Measurements from ENCODE around the gene MYO1E.

Gene MYO1E

DNA sequence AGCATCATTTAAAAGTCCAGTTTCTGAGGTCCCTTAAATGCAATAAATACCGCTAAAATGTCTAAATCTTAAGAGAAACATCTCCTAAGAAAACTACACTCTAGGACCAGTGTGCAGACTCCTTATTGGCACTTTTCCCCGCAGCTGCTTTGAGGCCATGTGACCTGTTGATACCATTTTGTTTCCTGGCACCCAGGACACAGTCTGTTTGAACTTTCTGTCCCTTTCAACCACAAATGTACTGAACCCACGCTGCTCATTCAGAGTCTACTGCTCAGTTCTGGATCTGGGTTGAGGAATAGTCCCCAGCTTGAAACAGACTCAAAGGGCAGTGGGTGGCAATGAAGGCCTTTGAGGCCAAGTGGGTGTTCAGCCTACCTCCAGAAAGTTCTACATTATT, 148.9 kb downstream of the MYO1E start:
- no peaks in the 10 kb centered on the region for H3K4me1 ChIP-seq (ENCODE audit: control insufficient read depth, insufficient read depth, low read length, poor library complexity, severe bottlenecking)
- no peak for DNase-seq
- H3K36me3 ChIP-seq (ENCODE audit: control insufficient read depth, insufficient read depth, low read length) = no peaks in the 10 kb centered on the region
- no peaks in the 10 kb centered on the region for H3K9me3 ChIP-seq (ENCODE audit: control insufficient read depth, low read length)
- no peaks in the 10 kb centered on the region for H3K27me3 ChIP-seq (replicated peaks; ENCODE audit: control insufficient read depth, insufficient read depth, low read length, poor library complexity, severe bottlenecking)
- no peak overlapping the region for H3K4me3 ChIP-seq (ENCODE audit: insufficient read depth, low read depth, low read length, poor library complexity, severe bottlenecking)
- H3K27ac ChIP-seq (ENCODE audit: insufficient read depth, low read length, poor library complexity, severe bottlenecking) = no peak overlapping the region

DNA sequence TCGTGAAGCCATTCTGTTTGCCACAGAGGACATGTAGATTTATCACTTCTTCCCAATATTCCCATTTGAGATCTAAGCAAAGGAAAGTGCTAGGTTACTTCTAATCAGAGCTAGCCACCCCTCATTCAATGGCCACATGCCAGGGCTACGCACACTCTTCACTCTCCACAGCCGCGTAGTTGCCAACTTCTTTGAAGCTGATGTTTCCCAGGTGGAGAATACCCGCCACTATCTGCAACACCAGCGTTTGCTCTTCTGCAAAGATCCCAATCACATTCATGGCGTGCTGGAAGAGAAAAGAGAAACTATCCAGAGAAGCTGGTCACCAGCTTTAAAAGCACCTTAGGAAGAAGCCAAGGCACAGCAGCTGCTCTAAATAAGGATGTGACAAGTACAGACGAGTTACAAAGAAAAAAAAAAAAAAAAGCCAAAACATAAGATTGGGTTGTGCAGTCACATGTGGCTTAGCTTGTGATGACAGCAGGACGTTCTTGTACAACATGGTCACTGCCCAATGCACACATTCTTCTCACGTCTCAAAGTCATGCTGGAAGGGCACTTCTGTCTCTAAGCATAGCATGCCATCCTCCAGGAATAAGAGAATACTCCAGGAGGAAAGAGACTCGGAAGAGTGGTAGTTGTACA, 149.6 kb downstream of the MYO1E start:
- no peak for DNase-seq
- no peaks in the 10 kb centered on the region for H3K9me3 ChIP-seq (ENCODE audit: control insufficient read depth, low read length)
- no peaks in the 10 kb centered on the region for H3K27me3 ChIP-seq (replicated peaks; ENCODE audit: control insufficient read depth, insufficient read depth, low read length, poor library complexity, severe bottlenecking)
- H3K4me1 ChIP-seq (ENCODE audit: control insufficient read depth, insufficient read depth, low read length, poor library complexity, severe bottlenecking) = no peaks in the 10 kb centered on the region
- H3K36me3 ChIP-seq (ENCODE audit: control insufficient read depth, insufficient read depth, low read length) = no peaks in the 10 kb centered on the region
- H3K4me3 ChIP-seq (ENCODE audit: insufficient read depth, low read depth, low read length, poor library complexity, severe bottlenecking) = no peak overlapping the region
- no peak overlapping the region for H3K27ac ChIP-seq (ENCODE audit: insufficient read depth, low read length, poor library complexity, severe bottlenecking)

DNA sequence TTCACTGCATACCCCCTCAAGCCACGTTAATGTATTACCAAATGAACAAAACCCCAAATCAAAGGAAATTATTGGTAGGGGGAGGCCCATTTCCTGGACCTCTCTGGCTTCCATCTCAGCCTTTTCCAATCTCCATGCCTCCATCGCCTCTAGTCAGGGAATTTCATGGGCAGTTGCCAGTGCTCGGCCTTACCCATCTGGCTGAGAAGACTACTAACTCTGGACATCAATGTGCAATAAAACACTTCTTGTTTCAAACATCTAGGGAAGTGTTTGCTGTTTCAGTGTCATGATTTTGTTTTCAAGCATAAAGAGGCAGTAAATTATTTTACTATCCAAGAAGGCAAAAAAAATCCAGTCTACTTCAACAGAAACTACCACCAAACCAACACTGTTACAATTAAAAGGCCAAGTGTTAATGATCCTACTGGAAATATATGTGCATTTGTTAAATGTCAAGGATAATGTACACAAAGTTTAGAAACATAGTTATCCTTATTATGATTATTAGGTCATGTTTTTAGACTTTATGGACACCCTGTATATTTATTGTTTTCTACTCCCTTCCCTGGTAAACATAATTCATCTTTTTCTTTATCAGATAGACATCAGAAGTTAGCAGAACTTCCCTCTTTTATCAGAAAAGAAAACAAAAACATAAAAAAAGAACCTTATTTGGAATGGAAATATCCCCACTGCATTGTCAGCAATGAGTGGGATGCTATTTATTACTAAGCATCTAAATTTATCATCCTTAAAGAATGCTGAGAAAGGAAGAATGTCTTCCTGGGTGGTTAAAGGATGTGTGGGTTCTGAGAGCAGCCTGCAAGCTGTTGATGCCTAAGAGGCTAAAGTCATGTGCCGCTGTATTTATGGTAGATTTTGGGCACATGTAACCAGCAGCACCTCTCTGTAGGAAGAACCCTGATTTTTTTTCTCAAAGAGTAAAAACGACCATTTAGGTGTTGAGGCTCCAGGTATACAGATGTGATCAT, 150.9 kb downstream of the MYO1E start:
- Histone ChIP-seq H3K4me3 (ENCODE audit: insufficient read depth, low read depth, low read length, poor library complexity, severe bottlenecking) (no peak overlapping the region), H3K36me3 (ENCODE audit: control insufficient read depth, insufficient read depth, low read length) (no peaks in the 10 kb centered on the region), H3K27ac (ENCODE audit: insufficient read depth, low read length, poor library complexity, severe bottlenecking) (no peak overlapping the region), H3K27me3 (replicated peaks; ENCODE audit: control insufficient read depth, insufficient read depth, low read length, poor library complexity, severe bottlenecking) (no peaks in the 10 kb centered on the region), H3K9me3 (ENCODE audit: control insufficient read depth, low read length) (no peaks in the 10 kb centered on the region), H3K4me1 (ENCODE audit: control insufficient read depth, insufficient read depth, low read length, poor library complexity, severe bottlenecking) (no peaks in the 10 kb centered on the region)
- DNase-seq = no peak

DNA sequence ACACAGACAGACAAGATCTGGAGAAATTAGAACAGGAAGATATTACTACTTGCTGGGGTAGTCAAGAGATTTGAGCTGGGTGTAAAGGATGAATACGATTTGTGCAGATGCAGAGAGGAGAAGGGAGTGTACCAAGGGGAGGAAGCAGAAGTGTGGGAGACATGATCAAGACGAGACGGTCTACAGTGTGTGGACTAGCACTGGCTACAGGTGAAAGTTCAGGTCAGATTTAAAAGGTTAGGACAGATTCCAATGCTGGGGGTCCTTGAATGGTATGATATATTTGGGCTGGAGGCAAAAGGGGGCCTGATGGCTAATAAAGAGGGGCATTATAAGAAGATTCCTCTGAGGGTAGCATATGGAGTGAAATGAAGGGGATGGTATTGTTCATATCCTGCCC, 154.0 kb downstream of the MYO1E start:
- no peak overlapping the region for H3K27ac ChIP-seq (ENCODE audit: insufficient read depth, low read length, poor library complexity, severe bottlenecking)

DNA sequence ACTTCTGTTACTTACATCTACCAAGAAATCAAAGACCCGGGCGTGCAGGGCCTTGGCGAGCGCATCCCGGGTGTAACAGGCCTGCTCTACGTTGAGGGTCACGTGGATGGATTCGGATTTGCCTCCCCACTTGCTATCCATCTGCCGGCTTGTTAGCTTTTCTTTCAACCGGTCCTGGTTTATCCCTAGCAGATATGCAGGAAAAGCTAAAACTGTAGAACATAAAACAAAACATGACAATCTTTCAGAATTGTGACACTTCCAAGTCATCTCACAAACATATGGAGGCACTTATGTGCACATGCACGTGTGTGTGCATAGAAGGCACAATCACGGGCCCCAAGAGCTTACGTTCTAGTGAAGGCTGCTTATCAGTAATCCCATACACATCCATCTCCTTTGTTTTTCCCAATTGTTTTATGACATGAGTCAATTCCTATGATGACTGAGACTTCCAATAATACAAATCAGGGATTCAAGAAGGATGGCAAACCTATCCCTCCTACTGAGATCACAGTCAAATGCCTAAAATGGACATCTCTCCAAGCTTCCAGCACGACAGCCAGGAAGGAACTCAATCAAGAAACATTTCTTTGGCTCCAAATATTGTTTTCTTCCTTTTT, 154.7 kb downstream of the MYO1E start:
- no peak overlapping the region for H3K4me3 ChIP-seq (ENCODE audit: insufficient read depth, low read depth, low read length, poor library complexity, severe bottlenecking)
- H3K27ac ChIP-seq (ENCODE audit: insufficient read depth, low read length, poor library complexity, severe bottlenecking) = no peak overlapping the region
- no peak for DNase-seq
- H3K27me3 ChIP-seq (replicated peaks; ENCODE audit: control insufficient read depth, insufficient read depth, low read length, poor library complexity, severe bottlenecking) = no peaks in the 10 kb centered on the region
- no peaks in the 10 kb centered on the region for H3K36me3 ChIP-seq (ENCODE audit: control insufficient read depth, insufficient read depth, low read length)
- H3K9me3 ChIP-seq (ENCODE audit: control insufficient read depth, low read length) = no peaks in the 10 kb centered on the region
- H3K4me1 ChIP-seq (ENCODE audit: control insufficient read depth, insufficient read depth, low read length, poor library complexity, severe bottlenecking) = no peaks in the 10 kb centered on the region

More for the DNA sequence above, 154.0 kb downstream of the MYO1E start:
- no peak overlapping the region for H3K4me3 ChIP-seq (ENCODE audit: insufficient read depth, low read depth, low read length, poor library complexity, severe bottlenecking)
- H3K36me3 ChIP-seq (ENCODE audit: control insufficient read depth, insufficient read depth, low read length) = no peaks in the 10 kb centered on the region
- no peaks in the 10 kb centered on the region for H3K9me3 ChIP-seq (ENCODE audit: control insufficient read depth, low read length)
- H3K27me3 ChIP-seq (replicated peaks; ENCODE audit: control insufficient read depth, insufficient read depth, low read length, poor library complexity, severe bottlenecking) = no peaks in the 10 kb centered on the region
- no peaks in the 10 kb centered on the region for H3K4me1 ChIP-seq (ENCODE audit: control insufficient read depth, insufficient read depth, low read length, poor library complexity, severe bottlenecking)
- no peak for DNase-seq

DNA sequence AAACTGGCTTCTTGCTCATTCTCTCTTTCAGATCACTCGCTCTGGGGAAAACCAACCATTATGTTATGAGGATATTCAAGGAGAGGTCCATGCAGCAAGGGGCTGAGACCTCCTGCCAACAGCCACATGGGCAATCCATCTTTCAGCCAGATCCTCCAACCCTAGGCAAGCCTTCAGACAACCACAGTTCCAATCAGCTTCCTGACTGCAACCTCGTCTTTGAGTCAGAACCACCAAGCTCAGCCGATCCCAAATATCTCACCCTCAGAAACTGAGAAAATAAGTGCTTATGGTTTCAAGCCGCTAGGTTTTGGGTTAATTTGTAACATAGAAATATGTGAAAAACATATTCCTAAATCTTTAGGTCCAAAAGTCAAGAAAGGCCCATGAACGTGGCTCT, 155.8 kb downstream of the MYO1E start:
- H3K27me3 ChIP-seq (replicated peaks; ENCODE audit: control insufficient read depth, insufficient read depth, low read length, poor library complexity, severe bottlenecking) = no peaks in the 10 kb centered on the region
- no peak overlapping the region for H3K4me3 ChIP-seq (ENCODE audit: insufficient read depth, low read depth, low read length, poor library complexity, severe bottlenecking)
- no peaks in the 10 kb centered on the region for H3K36me3 ChIP-seq (ENCODE audit: control insufficient read depth, insufficient read depth, low read length)
- H3K9me3 ChIP-seq (ENCODE audit: control insufficient read depth, low read length) = no peaks in the 10 kb centered on the region
- H3K4me1 ChIP-seq (ENCODE audit: control insufficient read depth, insufficient read depth, low read length, poor library complexity, severe bottlenecking) = no peaks in the 10 kb centered on the region
- DNase-seq = no peak
- no peak overlapping the region for H3K27ac ChIP-seq (ENCODE audit: insufficient read depth, low read length, poor library complexity, severe bottlenecking)

DNA sequence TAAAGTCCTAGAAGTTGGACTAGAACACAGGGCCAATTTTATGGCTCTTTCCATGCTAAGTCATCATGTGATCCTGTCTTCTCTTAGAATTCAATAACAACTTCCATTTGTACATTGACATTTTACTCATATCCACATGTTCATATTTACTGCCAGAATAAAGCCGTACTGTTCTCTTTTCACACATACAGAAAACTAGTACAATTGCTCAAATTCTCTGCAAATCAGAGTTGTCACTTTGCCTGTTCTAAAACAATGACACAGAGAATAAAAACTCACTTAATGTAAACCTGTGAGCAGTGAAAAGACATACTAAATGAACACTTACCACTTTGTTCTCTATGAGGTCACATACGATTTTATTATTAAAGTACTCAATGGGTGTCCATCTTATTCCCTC, 162.5 kb downstream of the MYO1E start:
- H3K9me3 ChIP-seq (ENCODE audit: control insufficient read depth, low read length) = no peaks in the 10 kb centered on the region
- H3K36me3 ChIP-seq (ENCODE audit: control insufficient read depth, insufficient read depth, low read length) = no peaks in the 10 kb centered on the region
- H3K4me1 ChIP-seq (ENCODE audit: control insufficient read depth, insufficient read depth, low read length, poor library complexity, severe bottlenecking) = no peaks in the 10 kb centered on the region
- H3K4me3 ChIP-seq (ENCODE audit: insufficient read depth, low read depth, low read length, poor library complexity, severe bottlenecking) = no peak overlapping the region
- H3K27me3 ChIP-seq (replicated peaks; ENCODE audit: control insufficient read depth, insufficient read depth, low read length, poor library complexity, severe bottlenecking) = no peaks in the 10 kb centered on the region
- DNase-seq = no peak
- H3K27ac ChIP-seq (ENCODE audit: insufficient read depth, low read length, poor library complexity, severe bottlenecking) = no peak overlapping the region

DNA sequence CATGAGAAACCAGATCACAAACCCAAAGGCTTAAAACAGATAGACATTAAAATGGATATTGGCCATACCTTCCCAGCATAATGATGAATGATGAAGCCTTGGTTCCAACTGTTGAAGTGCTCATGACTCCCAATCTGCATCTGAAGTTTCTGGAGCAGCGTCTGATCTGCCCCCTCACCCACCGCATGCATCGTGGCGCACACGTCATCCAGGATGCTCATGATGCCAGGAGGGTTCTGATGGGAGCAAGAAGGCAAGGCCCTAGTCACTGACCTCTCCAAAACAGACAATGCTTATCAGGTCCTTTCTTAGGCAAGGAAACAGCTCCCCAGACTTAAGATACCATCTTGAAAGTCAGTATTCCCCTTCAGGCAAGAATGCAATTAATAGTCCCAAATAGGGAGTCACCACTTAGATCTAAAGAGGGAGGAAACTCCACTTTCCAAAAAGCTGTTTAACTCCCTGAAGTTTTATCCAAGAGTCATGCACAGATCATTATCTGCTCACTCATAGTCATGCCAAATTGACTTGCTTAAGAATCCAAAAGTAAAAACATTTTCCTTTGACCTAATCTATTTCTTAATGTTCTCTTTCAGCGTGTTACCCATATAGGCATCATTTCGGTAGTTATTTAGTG, 163.9 kb downstream of the MYO1E start:
- no peak for DNase-seq
- Histone ChIP-seq H3K27ac (ENCODE audit: insufficient read depth, low read length, poor library complexity, severe bottlenecking) (no peak overlapping the region), H3K36me3 (ENCODE audit: control insufficient read depth, insufficient read depth, low read length) (no peaks in the 10 kb centered on the region), H3K4me3 (ENCODE audit: insufficient read depth, low read depth, low read length, poor library complexity, severe bottlenecking) (no peak overlapping the region), H3K4me1 (ENCODE audit: control insufficient read depth, insufficient read depth, low read length, poor library complexity, severe bottlenecking) (no peaks in the 10 kb centered on the region), H3K27me3 (replicated peaks; ENCODE audit: control insufficient read depth, insufficient read depth, low read length, poor library complexity, severe bottlenecking) (no peaks in the 10 kb centered on the region), H3K9me3 (ENCODE audit: control insufficient read depth, low read length) (no peaks in the 10 kb centered on the region)

DNA sequence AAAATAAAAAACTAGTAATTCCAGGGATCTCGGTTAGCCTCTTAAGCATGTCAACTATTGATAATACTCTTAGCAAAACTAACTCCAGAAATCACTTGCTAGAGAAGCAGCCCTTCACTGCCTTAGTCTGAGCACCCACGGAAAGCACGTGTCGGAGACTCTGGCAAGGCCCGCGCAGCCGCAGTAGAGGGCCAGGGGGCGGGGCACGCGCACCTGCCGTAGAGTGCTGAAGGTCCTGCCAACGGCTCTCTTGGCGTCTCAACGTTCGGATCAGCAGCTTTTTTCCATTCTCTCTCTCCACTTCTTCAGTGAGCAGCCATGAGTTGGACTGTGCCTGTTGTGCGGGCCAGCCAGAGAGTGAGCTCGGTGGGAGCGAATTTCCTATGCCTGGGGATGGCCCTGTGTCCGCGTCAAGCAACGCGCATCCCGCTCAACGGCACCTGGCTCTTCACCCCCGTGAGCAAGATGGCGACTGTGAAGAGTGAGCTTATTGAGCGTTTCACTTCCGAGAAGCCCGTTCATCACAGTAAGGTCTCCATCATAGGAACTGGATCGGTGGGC, 166.0 kb downstream of the MYO1E start, which contains the start of gene LDHAL6B:
Gene LDHAL6B, plus strand, starts transcription at position 221 of the 561 bp plus-strand sequence. Its CDS starts 98 bp downstream, at position 319.
- H3K4me3 ChIP-seq (ENCODE audit: insufficient read depth, low read depth, low read length, poor library complexity, severe bottlenecking) = no peak within 1 kb of the TSS
- H3K9me3 ChIP-seq (ENCODE audit: control insufficient read depth, low read length) = no peaks in the 10 kb centered on the region
- no peaks in the 10 kb centered on the region for H3K36me3 ChIP-seq (ENCODE audit: control insufficient read depth, insufficient read depth, low read length)
- no peak within 1 kb of the TSS for H3K27ac ChIP-seq (ENCODE audit: insufficient read depth, low read length, poor library complexity, severe bottlenecking)
- H3K27me3 ChIP-seq (replicated peaks; ENCODE audit: control insufficient read depth, insufficient read depth, low read length, poor library complexity, severe bottlenecking) = no peaks in the 10 kb centered on the region
- no peak for DNase-seq
- no peaks in the 10 kb centered on the region for H3K4me1 ChIP-seq (ENCODE audit: control insufficient read depth, insufficient read depth, low read length, poor library complexity, severe bottlenecking)

Measured in effector memory CD4-positive, alpha-beta T cell (primary cell).